ENCODE data around the gene AIG1.
"Not testable (repeated sequence)": the region's sequence is repeated elsewhere in the genome, so short reads cannot be mapped to it uniquely, and the experiment has no call there.

AIG1 gene

GRCh38 chr6:143125864-143126573 lies 65.3 kb downstream of the AIG1 start:
- in situ Hi-C loops (cut with HindIII; ENCODE audit: low sequenced_read_pairs): no loop called here

GRCh38 chr6:143126574-143126941 lies 65.9 kb downstream of the AIG1 start:
- in situ Hi-C loops (cut with HindIII; ENCODE audit: low sequenced_read_pairs): no loop called here

DNA sequence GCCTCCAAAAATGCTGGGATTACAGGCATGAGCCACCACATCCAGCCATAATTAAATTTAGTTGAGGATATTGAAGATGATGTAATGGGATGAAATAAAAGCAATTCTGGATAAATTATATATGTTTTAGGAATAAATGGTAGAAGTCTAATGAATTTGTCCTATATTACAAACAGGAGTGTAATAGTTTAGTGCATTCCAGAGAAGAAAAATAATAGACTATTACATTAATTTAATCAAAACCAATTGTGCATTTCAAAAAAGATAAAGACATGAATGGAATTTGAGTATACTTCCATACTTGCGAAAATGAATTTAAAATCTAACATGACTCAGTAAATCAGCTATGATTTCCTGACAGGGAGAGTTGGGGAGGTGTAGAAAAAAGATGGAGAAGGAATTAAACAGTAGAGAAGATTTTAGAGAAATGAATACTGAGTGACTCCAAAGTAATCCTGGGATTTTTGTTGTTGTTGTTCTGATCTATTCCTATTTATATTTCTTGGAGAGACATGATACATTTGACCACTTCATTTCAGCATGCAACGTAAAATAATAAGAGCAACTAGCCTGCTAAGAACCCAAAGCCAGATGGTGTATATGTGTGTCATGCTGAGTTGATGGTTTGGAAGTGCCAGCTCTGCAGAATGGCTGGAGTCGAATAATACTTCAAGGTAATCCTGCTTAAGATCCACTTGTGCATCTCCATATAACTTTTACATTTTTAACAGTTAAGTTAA lies 67.4 kb downstream of the AIG1 start:
- in situ Hi-C loops (cut with HindIII; ENCODE audit: low sequenced_read_pairs): no loop called here

- in situ Hi-C loops (cut with HindIII; ENCODE audit: low sequenced_read_pairs): no loop called here
These were observed 68.0 kb downstream of the AIG1 start for GRCh38 chr6:143128681-143129015.

DNA sequence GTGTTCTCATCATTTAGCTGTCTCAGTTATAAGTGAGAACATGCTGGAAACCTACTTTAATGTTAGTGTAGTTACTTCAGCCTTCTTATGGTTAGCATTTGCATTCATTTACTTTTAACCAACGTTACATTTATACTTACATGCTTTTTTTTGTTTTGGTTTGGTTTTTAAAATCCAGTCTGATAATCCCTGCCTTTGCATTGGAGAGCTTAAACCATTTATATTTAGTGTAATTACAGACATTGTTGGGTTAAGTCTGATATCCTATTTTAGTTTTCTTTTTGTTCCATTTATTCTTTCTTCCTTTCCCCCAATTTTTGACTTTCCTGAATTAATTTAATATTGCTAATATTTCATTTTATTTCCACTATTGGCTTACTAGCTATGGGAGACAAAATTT lies 70.2 kb downstream of the AIG1 start:
- in situ Hi-C loops (cut with HindIII; ENCODE audit: low sequenced_read_pairs): no loop called here

DNA sequence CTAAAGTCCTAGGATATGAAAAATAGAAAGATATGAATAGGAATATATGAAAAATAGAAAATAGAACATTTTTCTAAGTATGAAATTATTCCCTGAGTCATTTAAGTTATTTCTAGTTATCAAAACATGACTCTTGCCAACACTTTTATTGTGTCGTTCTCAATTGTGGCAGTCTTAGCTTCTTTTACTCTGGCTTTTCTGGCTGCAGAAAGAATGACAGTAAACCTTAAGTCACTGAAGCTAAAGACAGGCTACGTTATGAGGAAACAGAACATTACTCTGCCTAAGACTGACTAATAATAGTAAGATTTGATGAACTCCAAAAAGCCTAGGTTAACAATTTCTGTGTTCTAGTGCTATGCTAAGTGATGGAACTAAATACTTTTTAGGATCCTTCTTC lies 74.6 kb downstream of the AIG1 start:
- in situ Hi-C loops (cut with HindIII; ENCODE audit: low sequenced_read_pairs): no loop called here

DNA sequence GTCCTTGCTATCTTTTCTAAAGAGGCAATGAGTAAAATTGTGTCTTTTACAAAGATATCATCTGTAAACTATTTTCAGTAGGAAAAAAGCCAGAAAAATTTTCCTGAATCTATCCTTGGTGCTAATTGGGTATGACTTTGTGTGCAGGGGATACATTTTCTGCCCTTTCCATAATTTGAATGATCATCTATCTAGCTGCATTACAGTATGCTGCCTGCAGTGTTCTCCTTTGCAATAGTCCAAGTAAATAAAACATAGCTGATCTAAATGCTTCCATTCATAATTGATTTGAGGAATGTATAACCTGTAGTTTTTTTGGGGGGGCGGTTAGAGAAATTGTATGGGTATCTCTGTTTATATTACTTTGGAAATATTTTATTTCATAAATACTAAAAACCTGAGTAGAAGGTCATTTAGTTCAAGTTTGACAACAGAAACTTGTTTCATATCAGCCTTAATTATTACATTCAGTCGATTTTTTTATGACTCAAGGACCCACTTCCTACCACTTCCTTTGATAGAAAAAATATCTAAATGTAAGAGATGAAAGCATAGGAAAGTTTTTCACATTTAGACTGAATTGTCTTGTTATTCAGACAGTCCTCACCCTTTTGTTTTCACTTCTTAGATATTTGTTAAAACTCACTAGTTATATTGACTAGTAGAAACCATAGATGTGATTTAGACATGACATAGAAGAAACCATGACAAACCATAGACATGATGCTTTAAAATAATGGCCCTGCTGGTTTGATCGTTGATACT lies 75.3 kb downstream of the AIG1 start:
- in situ Hi-C loops (cut with HindIII; ENCODE audit: low sequenced_read_pairs): no loop called here

- in situ Hi-C loops (cut with HindIII; ENCODE audit: low sequenced_read_pairs): no loop called here
These were observed 76.0 kb downstream of the AIG1 start for GRCh38 chr6:143136647-143137046.

DNA sequence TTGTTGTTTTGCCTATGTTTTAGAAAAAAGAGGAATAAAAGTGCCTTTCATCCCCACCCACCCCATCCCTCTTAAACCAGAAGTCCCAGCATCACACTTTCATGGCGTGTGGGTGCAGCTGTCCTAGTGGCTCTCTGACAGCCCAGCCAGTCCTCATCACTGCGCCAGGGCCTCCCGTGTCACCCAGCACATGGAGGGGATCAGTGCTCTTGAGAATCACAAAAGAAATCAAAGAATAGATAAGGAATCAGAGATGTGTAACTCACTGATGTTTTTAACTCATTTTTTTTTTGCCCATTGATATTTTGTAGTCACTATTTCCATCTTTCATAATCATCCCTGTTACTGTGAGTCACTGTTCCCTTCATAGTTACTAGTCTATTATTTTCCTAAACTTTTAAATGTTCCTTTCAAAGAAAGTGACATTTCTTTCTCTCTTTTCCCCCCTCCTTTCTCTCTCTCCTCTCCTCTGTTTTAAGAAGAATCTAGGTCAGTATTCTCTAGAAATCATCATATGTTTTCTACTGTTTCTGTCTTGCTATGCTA lies 78.6 kb downstream of the AIG1 start:
- in situ Hi-C loops (cut with HindIII; ENCODE audit: low sequenced_read_pairs): no loop called here

DNA sequence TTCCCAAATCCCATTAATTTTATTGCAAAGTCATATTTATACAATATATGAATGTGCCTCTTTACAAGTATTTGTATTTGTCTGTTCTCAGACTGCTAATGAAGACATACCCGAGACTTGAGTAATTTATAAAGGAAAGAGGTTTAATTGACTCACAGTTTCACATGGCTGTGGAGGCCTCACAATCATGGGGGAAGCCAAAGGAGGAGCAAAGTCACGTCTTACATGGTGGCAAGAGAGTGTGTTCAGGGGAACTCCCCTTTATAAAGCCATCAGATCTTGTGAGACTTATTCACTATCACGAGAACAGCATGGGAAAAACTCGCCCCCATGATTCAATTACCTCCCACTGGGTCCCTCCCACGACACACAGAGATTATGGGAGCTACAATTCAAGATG lies 79.2 kb downstream of the AIG1 start:
- in situ Hi-C loops (cut with HindIII; ENCODE audit: low sequenced_read_pairs): not testable (repeated sequence)

GRCh38 chr6:143140767-143141166 lies 80.1 kb downstream of the AIG1 start:
- in situ Hi-C loops (cut with HindIII; ENCODE audit: low sequenced_read_pairs): no loop called here

DNA sequence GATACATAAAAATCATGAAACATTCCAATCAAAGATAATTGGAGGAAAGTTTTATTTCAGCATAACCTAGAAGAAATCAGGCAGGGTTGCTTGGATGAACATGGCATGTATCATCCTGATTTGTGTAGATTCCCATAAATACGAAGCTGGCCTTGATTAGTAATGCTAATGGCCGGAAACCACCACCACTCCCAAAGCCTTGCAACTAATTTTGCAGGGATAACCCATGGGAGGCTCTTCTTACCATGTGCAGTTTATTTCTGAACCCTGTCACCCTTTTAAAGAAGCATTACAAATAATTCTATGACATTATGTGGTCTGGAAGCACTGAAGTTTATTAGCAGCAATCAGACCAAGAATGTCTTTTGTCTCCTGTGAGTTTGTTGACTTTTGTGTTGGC lies 80.8 kb downstream of the AIG1 start:
- in situ Hi-C loops (cut with HindIII; ENCODE audit: low sequenced_read_pairs): no loop called here

GRCh38 chr6:143146186-143146851 lies 85.6 kb downstream of the AIG1 start:
- in situ Hi-C loops (cut with HindIII; ENCODE audit: low sequenced_read_pairs): no loop called here

GRCh38 chr6:143149771-143150170 lies 89.1 kb downstream of the AIG1 start:
- in situ Hi-C loops (cut with HindIII; ENCODE audit: low sequenced_read_pairs): no loop called here

- in situ Hi-C loops (cut with HindIII; ENCODE audit: low sequenced_read_pairs): no loop called here
These were observed 89.6 kb downstream of the AIG1 start for GRCh38 chr6:143150281-143150680.

DNA sequence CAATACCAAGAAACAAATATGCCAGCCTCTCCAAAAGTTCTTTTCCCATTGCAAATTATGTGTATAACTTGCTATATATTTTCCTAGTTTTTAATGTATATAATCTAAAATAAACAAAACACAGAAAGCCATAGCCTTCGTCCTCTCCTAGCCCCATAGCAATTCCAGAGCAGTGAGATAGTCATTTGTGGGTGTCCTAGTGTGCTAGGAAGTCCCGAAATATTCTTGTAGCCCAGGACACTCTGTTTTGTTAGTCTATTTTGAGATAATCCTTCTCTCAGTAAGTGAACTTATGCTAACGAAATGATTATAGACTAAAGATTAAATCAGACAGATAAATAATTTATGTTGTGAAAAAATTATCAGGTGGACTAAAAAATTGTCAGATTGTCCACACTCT lies 90.7 kb downstream of the AIG1 start:
- in situ Hi-C loops (cut with HindIII; ENCODE audit: low sequenced_read_pairs): no loop called here

- in situ Hi-C loops (cut with HindIII; ENCODE audit: low sequenced_read_pairs): no loop called here
These were observed 95.0 kb downstream of the AIG1 start for GRCh38 chr6:143155681-143156080.

DNA sequence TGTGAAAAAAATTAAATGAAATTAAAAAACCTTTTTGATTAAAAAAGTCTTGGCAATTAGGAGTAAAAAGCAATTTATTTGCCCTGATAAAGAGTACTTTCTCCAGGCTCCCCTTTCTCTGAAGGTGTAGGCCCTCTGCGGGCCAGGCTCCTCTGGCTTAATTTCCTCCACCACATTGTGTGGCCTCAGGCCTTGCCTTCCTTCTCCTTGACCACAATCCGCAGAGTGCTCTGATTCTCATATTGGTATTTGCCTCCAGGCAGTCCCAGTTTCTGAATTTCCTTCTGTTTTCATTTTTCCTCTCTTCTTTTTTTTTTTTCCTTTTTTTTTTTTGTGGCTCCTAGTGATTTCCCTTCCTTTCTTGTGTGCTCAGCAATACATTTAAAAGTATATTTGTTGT lies 96.4 kb downstream of the AIG1 start:
- in situ Hi-C loops (cut with HindIII; ENCODE audit: low sequenced_read_pairs): no loop called here

- in situ Hi-C loops (cut with HindIII; ENCODE audit: low sequenced_read_pairs): no loop called here
These were observed 97.5 kb downstream of the AIG1 start for GRCh38 chr6:143158113-143158581.

- in situ Hi-C loops (cut with HindIII; ENCODE audit: low sequenced_read_pairs): no loop called here
These were observed 98.3 kb downstream of the AIG1 start for GRCh38 chr6:143159001-143159400.

DNA sequence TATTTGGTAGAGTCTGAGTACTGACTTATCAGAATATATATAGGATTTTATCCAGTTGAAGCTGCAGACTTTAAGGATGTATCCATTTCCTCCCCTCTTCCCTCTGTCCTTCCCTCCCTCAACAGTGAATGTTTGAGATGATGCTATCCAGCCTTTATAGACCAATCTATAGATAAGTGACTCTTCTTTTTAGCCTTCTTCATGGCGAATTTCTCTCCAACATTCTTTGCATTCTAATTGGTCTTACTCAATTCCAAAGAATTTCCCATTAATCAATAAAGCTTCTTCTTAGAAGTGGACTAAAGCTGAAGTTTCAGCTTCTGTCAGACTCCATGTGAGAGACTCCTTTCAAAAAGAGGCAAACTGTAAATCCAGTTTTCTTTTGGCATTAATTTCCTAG lies 99.3 kb downstream of the AIG1 start:
- in situ Hi-C loops (cut with HindIII; ENCODE audit: low sequenced_read_pairs): no loop called here

All from DLD1 (cell line).